Fibroblast of the aortic adventitia (primary cell): ENCODE measurements around the gene SAE1. TPM values are rescaled to one million over a fixed set of nuclear protein-coding genes. Genes with fewer than 3 reads are reported as not detected.
A peak's percentile ranks its signal among the peaks of the same experiment; 100 is the strongest.

Experiments
- DNase-seq: peaks from one replicate; pipeline ENCODE4 v3.0.0-alpha.2; 2010; ENCODE audit warnings: low read depth
- H3K4me3 ChIP-seq: 2 replicates; pipeline ENCODE4 v1.5.1; 2011; ENCODE audit warnings: low read depth, mild to moderate bottlenecking, control low read depth, low read length, moderate library complexity
- total RNA-seq: library from RNA; depleted of rRNA; stranded (reverse); fragments of >200 nt; gene quantifications from 2 replicates; pipeline ENCODE4 v1.2.3, GENCODE V29; 2012; ENCODE audit warnings: low replicate concordance
- TF ChIP-seq, protein P1 (sequence below): IDR thresholded peaks from 2 replicates; pipeline ENCODE4 v1.5.1; 2011; ENCODE audit warnings: mild to moderate bottlenecking, low read length, control low read depth, inconsistent platforms; ENCODE audit not compliant: insufficient read depth

SAE1 gene
- total RNA-seq, 1 donor: 140 TPM

DNA sequence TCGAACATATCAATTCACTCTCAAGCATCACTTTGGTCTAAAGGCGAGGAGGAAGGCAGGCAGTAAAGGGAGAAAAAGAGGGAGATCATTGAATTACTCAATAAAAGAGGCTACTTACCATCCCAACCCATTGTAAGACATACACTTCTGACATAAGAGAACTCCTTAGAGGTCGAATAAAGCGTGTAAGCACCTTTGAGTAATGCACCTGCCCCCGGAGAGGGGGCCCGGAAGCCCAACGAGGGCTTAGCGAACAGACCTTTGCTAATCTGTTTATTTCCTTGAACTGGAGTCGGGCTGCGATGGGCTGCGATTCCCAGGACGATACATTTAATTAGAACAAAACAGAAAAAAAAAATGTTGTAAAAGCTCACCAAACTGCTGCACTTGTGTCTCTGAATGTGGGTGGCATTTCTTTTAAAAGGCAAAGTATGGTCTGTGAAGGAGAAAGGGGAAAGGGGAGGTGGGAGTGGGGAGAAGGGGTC is 20.1 kb upstream of the SAE1 start:
- no peak for DNase-seq
- H3K4me3 ChIP-seq: peak overlapping the region; percentile 94
- TF ChIP-seq, protein P1, sequence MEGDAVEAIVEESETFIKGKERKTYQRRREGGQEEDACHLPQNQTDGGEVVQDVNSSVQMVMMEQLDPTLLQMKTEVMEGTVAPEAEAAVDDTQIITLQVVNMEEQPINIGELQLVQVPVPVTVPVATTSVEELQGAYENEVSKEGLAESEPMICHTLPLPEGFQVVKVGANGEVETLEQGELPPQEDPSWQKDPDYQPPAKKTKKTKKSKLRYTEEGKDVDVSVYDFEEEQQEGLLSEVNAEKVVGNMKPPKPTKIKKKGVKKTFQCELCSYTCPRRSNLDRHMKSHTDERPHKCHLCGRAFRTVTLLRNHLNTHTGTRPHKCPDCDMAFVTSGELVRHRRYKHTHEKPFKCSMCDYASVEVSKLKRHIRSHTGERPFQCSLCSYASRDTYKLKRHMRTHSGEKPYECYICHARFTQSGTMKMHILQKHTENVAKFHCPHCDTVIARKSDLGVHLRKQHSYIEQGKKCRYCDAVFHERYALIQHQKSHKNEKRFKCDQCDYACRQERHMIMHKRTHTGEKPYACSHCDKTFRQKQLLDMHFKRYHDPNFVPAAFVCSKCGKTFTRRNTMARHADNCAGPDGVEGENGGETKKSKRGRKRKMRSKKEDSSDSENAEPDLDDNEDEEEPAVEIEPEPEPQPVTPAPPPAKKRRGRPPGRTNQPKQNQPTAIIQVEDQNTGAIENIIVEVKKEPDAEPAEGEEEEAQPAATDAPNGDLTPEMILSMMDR: no peak

DNA sequence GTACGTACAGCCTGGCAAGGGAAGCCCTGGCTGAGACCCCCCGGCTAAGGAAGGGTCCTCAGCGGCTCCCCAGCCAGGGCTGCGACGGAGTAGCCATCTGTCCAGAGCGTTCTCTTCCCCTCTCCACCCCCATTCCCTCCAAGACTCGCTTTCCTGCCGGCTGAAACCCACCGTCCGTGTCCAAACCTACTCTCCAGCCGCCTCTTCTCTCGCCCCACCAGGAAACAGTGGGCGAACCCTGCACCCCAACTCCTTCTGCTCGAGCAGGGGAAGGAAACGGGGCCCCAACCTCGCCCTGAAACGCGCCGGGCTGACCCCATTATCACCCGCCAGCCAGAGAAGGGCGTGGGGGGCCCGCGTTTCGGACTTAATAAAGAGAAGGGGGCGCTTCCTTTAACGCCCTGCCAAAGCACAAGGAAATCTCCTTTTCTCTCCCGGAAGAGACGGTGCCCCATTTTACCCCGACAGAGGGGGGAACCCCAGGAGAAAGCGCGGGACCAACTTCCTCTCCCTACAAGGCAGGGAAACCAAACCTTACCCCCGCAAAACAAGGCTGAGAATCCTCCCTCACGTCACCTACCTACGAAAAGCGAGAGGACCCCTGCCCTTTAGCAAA is 19.5 kb upstream of the SAE1 start:
- TF ChIP-seq, protein P1: no peak
- H3K4me3 ChIP-seq: peak overlapping the region; percentile 94
- DNase-seq: no peak

DNA sequence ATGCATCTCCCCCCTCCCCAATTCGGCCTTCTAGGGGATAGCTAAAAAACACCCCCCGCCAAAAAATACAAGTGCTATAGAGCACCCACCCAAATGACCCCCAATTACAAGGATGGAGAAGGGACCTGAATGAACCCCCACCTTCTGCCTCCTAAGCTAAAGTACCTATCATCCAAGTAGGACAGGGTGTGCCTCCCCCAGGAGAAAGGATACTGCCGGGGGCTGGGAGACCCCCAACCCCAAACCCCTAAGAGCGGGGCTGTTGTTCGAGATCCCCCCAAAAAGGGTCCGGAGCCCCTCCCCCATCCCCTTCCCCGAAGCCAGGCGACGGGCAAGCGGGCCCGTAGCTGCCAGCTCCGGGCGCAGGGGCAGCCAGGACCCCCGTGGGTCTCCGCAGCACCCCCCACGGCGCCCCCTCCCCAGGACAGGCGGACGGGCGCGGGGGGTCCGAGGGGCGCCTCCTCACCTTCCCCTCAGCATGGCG is 18.9 kb upstream of the SAE1 start:
- H3K4me3 ChIP-seq: peak overlapping the region; percentile 94
- no peak for DNase-seq
- TF ChIP-seq, protein P1: no peak

DNA sequence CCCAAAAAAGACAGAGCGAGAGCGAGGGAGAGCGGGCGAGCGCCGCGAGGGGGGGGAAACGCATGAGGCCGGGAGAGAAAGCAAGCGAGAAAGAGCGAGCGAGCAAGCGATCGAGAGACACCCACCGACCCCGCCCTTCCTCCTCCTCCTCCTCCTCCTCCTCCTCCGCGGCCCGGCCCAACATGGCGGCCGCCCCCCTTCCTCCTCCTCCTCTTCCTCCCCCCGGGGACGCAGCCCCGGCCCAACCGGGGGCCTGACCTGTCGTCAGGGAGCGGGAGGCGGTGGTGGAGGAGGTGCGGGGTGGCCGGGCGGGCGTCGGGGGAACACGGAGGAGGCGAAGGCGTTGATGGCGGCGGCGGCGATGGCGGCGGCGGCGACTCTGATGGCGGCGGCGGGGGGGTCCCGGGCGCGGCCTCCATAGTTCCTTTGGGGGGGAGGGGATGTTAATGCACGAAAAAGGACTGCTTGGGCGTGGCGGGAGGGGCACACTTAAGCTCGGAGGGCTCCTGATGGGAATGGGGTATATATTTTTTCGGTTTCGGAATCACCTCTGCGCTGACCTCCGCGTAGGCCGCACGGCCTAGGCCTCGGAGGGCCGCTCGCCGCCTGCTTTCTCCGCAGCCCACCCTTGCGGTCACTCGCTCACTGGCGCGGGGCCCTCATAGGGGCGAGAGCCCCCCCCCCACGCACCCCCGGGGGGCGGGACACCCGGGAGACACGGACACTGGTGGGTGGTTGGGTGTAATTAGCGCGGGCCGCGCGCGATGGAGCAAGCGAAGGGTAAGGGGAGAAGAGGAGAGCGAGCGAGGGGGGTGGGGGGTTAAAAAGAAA is 18.3 kb upstream of the SAE1 start:
- TF ChIP-seq, protein P1: no peak
- peak overlapping the region; percentile 94 for H3K4me3 ChIP-seq
- peak; percentile 86 for DNase-seq

DNA sequence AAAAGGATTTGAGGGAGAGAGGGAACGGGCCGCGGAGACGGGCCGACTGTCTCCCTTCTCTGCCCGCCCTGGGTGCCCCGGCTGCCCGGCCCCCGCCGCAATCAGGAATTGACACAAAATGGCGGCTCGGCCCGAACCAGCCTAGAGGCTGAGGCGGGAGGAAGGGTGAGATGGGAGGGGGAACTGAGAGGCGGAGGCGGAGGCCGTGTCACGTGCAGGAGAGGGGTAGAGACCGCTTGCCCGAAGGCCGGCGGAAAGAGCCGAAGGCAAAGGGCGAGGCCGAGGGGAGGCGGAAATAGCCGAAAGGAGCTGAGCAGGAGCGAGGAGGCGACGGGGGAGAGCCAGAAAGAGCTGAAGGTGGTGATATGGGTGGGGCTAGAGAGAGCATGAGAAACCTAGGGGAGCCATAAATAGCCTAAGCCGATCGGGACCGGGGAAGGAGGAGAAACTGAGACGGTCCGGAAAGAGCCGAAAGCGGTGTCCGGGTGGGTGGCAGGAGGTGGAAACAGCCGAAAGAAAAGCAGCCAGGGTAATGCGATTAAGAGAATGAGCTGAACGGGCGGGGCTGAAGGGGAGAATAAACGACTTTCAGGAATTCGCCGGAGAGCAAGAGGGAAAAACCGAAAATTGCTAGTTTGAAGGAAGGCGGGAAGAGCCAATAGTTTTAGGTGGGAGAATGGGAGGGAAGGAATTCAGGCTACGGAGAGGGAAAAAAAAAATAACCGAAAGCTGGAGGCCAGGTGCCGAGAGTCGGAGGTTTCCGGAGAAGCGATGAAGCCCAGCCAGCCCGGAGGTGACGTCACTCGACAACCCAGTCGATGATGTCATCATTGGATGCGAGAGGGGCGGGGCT is 17.4 kb upstream of the SAE1 start, which contains the start of gene ZC3H4:
ZC3H4 (minus strand) TSS at position 780 of the 853 bp plus-strand sequence. CDS start 1,192 bp downstream, outside the sequence.
- DNase-seq: peak; percentile 99
- H3K4me3 ChIP-seq: peak within 1 kb of the TSS; percentile 94
- TF ChIP-seq, protein P1: no peak

DNA sequence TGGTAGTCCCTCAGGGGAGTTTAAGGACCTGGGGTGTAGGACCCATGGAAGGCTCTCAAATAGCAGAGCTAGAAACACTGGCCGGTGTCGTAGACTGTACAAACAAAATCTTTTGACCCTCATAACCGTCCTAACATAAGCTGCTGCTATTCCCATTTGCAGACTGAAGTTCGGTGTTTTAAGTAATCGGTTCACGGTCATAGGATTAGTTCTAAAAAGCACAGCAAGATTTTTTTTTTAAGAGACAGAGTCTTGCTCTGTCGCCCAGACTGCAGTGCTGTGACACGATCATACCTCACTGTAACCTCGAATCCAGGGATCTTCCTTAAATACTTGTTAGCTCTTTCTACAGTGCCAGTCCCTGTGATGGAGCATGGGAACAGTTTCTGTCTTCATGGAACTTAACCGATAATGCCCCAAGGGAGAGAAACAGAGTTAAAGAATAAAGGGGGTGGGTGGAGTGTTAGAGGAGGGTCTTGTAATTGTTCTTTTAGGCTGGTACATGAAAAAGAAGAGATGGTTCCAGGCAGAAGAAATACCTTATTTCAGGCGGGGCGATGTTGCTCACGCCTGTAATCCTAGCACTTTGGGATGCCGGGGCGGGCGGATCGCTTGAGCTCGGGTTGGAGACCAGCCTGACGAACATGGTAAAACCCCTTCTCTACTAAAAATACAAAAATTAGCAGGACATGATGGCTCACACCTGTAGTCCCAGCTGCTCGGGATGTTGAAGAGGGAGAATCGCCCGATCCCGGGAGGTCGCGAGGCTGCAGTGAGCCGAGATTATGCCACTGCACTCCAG is 16.6 kb upstream of the SAE1 start:
- peak overlapping the region; percentile 88 for H3K4me3 ChIP-seq
- TF ChIP-seq, protein P1: no peak
- no peak for DNase-seq
